Stimulated activated CD4-positive, alpha-beta T cell treated with anti-CD3 and anti-CD28 coated beads, Interleukin-1b, Interleukin-23, amount 100 ng/mL, for 48 hours (primary cell): ENCODE results near the gene C10orf120.

Experiments used
- DNase-seq: peaks from one replicate; pipeline ENCODE4 v3.0.0-alpha.2; 2020

C10orf120 gene

DNA sequence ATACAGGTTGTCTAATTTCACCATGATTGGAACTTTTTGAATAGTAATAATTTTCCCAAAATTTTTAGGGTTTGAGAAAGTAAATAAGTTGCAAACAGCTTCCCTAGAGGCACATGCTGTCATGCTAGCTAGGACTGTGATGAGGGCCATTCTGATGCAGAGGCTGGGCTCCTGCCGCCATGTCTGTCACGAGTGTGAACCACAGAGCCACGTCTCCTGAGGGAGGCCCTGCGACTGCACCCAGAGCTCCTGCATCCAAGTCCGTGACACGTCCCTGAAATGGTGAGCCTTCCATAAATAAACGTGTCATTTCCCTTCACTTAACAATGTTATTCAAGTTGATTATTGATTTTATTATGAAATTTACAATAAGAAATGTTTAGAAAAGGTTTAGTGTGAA lies 40.0 kb downstream of the C10orf120 start:
- DNase-seq = no peak

GRCh38 chr10:122659126-122659525 lies 40.5 kb downstream of the C10orf120 start:
- DNase-seq = no peak

GRCh38 chr10:122658356-122659049 lies 41.1 kb downstream of the C10orf120 start:
- DNase-seq = no peak

- no peak for DNase-seq
Observed at GRCh38 chr10:122657729-122658128, 41.9 kb downstream of the C10orf120 start.

DNA sequence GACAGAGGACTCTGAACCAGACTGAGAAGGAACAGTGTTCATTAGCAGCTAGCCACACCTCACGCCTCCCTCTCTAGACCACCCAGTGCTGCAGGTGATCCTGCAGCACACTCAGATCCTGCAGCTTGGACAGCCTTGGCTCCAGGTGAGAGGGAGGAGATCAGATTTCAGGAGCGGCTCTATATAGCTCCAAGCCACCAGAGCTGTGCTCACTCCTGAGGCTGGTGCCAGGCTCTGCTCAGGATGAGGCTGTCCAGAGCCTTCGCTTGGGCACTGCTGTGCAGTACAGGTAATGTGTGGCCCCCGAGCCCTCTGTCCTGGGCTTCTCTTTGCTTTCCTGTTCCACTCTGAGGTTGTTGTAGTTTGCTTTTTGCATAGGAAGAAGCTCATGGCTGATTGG lies 42.4 kb downstream of the C10orf120 start:
- DNase-seq = no peak

DNA sequence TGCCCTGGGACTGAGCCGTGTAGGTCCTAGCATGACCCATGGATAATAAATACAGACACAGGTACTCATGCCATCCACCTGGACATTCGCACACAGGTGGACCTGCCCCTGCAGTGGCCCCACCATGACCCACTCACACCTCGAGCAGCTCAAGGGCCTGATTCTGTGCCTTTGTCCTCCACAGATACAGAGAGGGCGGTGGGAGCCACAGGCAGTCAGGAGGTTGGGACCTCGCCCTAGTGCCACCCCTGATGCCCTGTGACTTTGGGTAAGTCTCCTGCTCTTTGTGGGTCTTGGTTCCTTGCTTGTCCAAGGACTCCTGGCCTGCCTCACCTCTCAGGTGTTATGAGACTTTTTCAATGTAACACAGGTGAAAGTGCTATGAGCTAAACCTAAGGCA lies 42.9 kb downstream of the C10orf120 start:
- DNase-seq = no peak

GRCh38 chr10:122656308-122656705 lies 43.3 kb downstream of the C10orf120 start:
- DNase-seq = no peak

GRCh38 chr10:122655524-122656307 lies 43.9 kb downstream of the C10orf120 start:
- no peak for DNase-seq

- no peak for DNase-seq
Observed at GRCh38 chr10:122650331-122650730, 49.3 kb downstream of the C10orf120 start.

DNA sequence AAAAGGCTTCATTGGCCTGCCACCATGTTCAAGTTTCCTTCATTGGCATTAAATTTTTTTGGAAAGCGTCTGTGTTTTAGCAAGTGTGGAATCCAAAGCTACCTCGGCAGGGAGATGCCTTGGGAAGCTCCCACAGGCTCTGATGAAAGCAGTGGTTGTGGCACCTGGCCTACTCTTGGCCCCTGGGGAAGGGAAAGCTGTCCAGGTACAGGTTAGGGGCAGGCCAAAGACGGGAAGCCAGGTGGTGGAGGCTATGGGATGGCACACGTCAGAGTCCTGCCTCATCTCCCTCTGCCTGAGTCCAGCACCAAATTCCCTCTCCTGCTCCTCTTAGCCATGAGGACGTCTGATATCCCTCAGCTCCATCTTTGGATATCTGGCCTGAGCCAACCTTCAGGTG lies 49.7 kb downstream of the C10orf120 start:
- no peak for DNase-seq

GRCh38 chr10:122648599-122649428 lies 50.8 kb downstream of the C10orf120 start:
- DNase-seq = peak; percentile 22
